ENCODE data around the gene WBP2. TPM values are rescaled to one million over a fixed set of nuclear protein-coding genes. Genes with fewer than 3 reads are reported as not detected.
A peak's percentile ranks its signal among the peaks of the same experiment; 100 is the strongest.
"Not testable (repeated sequence)": the region's sequence is repeated elsewhere in the genome, so short reads cannot be mapped to it uniquely, and the experiment has no call there.

Gene WBP2
- polyA plus RNA-seq, 1 donor, result 64.3 TPM

DNA sequence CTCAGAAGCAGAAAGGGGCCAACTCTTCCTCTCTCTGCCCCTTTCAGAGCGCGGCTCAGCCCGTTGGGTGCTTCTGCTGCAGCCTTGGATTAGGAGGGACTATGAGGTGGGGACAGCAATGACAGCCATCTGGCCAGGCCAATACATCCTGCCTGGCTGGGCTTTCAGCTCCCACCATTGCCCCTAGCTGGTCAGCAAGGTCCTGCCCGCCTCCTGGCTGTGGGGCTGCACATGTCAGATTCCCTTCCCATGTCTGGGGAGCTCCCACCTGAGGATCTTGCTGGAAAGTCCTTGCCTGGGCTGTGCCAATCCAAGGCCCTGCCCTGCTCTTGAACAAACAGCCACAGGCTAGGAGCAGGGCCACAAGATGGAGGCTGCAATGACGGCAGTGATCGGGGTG, 33.3 kb upstream of the WBP2 start:
- DNase-seq, result no peak

DNA sequence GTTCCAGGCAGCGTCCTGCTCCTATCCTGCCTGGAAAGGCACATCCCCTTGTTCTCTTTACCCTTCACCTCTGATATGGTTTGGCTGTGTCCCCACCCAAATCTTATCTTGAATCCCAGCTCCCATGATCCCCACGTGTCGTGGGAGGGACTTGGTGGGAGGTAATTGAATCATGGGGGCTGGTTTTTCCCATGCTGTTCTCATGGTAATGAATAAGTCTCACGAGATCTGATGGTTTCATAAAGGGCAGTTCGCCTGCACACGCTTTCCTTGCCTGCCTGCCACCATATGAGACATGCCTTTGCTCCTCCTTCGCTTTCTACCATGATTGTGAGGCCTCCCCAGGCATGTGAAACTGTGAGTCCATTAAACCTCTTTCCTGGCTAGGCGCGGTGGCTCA, 30.7 kb upstream of the WBP2 start:
- DNase-seq, result not testable (repeated sequence)

DNA sequence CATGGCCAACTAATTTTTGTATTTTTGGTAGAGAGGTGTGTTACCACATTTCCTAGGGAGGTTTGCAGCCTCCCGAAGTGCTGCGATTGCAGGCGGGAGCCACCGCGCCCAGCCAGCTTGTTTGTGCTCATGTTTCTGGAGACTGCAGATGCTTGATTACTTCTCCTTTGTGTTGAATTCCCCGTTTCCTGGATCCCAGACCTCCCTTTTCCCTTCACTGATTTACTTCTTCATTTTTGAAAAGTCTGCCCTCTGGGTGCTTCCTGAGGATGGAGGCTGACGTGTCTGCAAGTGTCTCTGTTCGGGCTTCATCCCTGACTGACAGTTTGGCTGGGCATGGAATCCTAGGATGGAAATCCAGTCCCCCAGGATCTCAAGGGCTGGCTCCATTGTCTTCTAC, 30.3 kb upstream of the WBP2 start:
- no peak for DNase-seq

DNA sequence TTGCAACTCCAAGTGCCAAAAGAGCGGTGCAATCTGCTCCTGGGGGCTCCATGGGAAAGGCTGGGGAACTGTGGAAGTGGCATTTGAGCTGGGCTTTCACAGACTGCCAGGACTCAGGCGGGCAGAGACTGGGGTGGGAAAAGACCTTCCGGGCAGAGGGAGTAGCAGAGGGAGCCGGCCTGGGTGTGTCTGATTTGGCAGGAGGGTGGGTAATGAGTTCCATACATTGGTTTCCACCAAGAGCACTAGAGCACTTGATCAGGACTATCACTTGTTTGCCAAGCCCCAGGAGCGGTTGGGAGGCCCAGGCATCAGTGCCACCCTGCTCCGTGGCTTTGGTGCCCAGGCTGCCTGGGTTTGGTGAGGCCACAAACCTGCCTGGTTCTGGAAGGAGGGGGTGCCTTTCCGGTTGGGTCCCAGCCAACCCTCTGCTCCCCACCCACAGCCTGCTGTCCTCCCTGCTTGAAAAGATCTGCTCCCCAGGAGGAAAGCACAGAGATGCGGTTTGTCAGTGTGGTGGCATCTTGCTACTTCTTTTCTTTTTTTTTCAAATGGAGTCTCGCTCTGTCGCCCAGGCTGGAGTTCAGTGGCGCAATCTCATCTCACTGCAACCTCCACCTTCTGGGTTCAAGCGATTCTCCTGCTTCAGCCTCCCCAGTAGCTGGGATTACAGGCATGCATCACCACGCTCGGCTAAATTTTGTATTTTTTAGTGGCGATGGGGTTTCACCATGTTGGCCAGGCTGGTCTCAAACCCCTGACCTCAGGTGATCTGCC, 26.7 kb upstream of the WBP2 start:
- no peak for DNase-seq

DNA sequence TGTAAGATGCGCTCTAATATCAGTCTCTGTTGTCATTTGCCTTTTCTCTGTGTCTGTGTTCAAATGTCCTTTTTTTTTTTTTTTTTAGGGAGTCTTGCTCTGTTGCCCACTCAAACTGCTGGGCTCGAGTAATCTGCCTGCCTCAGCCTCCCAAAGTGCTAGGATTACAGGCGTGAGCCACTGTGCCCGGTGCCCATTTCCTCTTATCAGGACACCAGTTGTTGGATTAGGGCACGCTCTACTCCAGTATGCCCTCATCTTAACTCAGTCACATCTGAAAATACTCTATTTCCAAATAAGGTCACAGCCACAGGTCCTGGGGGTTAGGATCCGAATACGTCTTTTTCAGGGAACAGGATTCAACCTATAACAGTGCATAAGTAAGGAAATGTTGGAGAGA, 25.1 kb upstream of the WBP2 start:
- DNase-seq, result no peak

DNA sequence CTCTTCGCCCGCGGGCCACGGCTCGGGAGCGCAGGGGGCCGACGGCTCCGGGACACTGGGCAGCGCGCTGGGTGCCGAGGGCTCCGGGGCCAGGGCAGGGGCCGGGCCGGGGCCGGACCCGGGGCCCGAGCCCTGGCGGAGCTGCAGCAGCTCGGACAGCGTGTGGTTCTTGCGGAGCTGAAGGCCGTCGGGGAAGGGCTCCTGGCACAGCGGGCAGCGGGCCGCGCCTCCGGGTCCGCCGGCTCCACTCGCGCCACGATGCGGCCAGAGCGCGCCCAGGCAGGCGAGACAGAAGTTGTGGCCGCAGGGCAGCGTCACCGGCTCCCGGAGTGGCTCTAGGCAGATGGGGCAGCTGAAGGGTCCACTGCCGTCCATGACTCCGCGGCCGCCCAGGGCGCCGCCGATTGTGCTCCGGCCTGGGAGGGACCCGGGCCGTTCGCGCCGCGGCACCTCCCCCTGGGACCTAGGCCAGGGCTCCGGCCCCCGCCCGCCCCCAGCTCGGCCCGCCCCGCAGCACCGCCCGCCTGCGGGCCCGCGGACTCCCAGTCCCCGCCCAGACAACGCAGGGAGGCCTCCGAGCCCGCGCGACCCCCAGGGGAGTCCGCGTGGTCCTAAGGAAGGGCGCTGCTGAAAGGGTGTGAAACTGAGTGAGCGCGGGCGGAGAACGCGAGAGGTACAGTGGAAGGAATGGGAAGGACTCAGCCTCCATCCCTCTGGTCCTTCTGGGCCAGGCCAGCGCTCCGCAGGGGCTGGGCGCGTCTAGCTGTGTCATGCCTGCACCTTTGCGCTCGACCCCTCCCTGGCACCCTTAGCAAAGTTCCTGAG, 23.3 kb upstream of the WBP2 start, which contains the start of gene TRIM47:
TSS of gene TRIM47 (minus strand) at position 408 of the 825 bp plus-strand sequence. CDS start at position 375, 33 bp downstream.
- peak; percentile 81 for DNase-seq

DNA sequence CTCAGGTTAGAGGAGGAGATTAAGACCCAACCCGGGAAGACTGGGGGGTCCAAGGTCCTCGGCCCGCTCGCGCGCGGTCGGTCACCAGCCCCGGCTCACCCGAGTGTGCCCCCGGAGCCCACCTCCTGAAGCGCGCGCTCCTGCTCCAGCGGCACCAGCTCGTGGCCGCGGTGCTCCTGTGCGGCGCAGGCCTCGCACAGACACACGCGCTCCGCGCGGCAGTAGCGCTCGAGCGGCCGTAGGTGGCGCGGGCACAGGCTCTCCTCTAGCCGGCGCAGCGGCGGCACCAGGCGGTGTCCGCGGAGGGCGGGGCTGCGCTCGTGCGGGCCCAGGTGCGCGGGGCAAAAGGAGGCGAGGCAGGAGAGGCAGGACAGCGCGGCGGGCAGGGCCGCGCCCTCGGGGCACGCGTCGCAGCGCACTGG, 22.6 kb upstream of the WBP2 start:
- DNase-seq, result peak; percentile 79

DNA sequence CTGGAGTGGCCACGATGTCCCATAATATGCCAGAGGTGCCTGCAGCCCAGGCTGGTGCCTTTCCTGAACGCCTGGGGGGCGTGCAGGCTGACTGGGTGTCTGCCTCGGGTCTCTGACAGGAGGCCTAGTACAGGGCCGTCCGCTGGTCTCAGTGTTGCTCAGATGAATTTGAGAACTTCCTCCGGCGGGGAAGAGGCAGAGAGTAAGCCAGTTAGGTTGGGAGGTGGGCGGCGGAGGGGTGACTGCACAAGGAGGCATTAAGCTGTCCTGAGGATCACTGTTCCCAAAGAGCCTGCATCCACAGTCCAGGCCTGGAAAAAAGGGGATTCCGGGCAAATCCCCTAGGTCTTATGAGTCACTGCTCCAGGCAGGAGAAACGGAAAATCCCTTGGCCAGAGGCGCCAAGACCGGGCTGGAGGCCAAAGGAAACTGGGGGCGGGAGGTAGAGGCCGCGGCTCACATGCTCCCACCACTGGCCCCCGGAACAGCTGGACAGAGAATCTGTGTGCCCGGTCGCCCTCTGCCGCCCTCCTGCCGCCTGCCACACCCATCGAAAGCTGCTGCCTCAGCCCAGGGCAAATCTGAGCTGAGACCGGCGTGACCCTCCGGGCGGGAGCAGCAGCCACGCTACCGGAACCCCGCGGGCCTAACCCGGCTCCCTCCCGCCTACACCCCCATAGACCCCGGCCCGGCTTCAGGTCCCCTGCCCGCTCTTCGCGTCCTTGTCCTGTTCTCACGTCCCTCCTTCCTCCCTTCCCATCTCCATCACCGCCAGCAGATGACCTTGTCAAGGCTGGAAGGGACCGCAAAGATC, 22.0 kb upstream of the WBP2 start:
- peak; percentile 98 for DNase-seq

DNA sequence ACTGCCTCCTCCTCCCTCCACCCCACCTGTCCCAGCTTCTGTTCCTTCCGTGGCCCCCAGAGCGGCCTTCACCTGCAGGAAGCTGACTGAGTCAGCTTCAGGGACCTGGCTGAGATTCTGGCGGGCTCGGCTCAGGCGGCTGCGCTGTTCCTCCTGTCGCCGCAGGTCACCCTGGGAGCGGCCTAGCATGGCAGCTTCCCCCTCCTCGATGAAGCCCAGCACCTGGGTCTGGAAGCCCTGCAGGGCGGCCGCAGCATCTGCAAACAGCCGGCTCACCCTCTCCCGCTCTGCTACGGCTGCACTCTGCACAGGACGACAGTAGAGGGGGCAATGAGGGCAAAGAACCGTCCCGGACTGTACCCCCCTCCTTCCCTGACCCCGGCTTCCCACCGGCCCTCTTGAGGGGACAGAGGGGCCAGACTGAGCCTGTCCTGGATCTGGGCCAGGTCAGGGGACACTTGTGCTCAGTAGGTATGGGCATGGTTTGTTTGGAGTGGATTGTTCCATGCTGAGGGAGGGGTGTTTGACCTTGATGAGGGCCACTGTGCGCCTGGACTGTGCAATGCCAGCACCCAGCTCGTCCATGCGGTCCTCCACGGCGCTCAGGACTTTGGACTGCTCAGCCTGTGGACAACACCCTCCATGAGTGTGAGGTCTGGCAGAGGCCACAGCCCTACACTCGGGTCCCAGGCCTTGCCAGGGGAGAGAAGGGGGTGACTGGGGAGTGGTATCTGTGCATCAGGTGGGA, 21.2 kb upstream of the WBP2 start:
- DNase-seq, result no peak

DNA sequence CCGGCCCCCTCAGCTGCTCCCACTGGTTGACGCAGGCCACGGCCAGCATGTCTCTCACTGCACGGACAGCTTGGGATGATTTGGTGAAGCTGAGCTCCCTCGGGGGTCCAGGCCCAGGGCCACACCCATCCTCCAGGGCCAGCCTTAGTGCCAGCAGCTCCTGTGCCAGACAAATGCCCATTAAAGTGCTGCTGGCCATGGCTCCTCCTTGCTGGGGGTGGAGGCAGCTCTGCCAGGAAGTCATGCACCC, 20.7 kb upstream of the WBP2 start:
- no peak for DNase-seq

DNA sequence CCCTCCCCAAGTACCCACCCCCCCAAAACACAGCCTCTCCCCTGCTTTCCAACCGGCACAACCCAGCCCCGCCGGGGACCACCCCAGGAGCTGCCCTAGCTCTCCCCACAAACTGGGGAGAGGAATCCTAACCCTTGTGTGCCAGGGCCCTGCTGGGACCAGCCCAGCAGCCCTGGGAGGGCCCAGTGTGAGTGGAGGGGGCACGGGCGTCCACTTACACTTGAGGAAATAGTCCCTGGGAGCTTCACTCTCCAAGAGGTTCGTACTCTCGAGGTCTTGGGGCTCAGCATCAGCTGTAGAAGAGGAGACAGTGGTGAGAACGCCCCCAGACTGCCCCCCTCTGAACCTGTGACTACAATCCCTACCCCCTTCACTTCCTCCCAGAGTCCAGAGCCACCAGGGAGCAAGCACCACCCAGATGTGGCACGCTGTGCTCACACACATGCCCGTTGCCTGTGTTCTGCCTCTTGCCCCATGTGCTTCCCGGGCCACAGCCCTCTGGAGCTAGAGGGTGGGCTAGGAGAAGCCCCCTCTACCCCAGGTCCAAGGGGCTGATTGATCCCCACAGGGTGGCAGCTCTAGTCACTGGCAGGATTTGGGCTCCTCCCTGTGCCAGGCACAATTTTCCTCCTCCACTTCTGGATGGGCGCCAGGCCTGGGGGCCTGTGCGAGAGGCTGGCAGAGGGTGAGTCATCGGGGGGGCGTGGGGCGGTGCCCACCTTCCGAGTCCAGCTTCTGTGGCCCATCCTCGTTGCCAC, 20.2 kb upstream of the WBP2 start:
- DNase-seq, result no peak

DNA sequence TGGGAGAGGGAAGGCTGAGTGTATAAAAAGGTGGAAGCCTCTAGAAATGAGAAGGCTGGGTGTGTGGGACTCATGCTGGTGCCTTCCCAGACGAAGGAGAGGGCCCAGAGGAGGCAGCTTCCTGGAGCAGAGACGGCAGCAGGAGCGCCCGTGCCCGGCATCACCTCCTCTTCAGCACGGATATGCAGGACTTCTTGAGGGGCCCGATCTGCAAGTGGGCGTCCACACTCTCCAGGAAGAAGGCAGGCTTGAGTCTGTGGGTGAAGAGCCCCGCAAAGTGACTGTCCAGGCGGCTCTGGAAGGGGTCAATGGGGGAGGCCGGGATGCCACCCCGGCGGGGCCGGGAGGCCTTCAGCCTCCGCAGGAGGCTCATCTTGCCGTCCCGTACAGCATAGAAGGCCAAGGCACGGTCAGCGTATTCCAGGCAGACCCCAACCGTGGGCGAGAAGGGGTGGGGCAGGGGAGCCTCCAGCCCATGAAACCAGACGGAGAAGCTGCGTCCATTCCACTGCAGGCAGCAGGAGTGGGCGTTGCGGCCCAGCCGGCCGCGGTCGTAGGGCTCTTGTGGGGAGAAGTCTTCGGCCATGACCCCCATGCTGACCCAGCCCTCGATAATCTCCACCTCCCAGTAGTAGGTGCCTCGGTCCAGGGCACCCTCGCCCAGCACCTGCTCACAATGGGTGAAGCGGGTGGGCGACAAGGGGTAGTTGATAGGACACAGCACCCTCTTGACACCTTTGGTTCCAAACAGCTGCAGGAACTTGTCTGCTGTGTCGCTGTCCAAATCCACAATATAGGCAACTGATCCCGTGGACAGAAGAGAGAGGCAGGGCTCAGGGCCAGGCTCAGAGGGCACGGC, 19.4 kb upstream of the WBP2 start:
- no peak for DNase-seq

DNA sequence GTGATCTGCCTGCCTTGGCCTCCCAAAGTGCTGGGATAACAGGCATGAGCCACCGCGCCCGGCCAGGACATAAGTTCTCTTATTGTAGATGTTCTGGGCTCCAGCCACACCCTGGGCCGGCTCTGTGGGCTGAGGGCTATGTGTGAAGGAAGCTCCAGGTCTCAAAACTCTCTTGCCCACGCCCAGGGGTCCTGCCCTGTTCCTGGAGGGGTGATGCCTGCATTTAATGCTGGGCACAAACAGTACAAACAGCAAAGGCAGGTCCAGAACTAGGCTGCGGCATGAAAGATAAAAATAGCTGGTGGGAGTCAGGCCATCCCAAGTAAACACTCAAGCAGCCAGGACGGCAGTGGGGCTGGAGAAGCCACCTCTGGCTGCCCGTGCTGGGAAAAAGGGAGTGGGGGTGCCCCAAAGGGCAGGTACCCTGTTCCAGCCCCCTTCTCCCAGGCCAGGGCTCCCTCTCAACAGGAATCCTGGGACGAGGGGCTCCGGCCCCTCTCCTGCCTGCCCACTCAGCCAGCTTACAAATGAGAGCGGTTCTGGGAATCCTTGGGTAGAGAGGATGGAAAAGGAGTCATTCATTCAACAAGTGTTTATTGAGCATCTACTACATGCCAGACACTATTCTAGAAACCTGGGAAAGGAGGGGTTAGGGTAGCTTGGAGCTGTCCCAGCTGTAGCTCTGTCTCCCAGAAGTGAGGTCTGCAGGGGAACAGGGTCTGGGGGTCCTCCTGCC, 18.6 kb upstream of the WBP2 start:
- no peak for DNase-seq

DNA sequence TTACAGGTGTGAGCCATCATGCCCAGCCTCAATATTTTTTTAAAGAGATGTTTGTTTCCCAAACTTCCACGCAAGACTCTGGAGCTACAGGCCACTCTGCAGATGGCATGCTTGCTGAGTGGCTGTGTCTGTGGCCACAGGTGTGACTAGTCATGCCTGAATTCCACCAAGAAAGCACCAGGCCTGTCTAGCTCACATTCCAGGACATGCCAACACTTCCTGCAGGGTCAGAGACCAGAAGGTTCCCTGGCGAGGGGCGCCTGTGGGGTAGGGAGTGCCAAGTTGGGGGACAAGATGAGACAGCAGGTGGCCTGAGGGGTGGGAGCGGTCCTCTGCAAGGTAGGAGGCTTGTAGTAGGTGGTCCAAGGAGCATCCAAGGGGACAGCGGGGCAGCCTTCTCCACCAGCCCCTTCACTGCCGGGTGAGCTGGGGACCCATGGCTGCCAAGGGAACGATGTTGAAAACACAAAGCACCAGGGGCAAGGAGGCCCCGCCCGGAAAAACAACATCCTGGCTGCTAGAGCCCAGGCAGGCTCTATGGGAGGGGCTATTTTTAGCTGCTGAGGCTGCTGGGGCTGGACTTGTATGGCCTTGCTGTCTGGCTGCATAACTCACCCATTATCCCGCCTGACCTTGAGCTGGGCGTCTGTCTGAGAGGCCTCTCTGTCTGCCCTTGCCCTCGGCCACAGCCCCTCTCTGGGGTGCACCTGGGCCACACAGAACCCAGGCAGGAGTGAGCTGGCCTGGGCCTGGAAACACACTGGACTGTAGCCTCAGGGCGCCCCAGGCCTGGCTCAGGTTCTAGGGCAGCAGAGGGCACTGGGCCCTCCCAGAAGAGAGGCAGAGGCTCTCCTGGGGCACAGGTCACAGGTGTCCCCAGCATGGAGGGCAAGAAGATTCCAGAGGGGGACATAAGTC, 17.6 kb upstream of the WBP2 start:
- DNase-seq, result no peak

DNA sequence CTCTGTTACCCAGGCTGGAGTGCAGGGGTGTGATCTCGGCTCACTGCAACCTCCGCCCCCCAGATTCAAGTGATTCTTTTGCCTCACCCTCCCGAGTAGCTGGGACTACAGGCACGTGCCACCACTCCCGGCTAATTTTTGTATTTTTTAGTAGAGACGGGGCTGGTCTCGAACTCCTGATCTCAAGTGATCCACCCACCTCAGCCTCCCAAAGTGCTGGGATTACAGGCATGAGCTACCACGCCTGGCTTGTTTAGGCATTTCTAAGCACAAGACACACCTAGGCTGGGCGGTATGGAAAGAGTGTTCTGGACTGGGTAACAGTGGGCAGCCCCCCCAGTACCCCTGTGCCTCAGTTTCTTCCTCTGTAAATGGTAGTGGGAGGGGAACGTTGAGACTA, 15.1 kb upstream of the WBP2 start:
- not testable (repeated sequence) for DNase-seq

DNA sequence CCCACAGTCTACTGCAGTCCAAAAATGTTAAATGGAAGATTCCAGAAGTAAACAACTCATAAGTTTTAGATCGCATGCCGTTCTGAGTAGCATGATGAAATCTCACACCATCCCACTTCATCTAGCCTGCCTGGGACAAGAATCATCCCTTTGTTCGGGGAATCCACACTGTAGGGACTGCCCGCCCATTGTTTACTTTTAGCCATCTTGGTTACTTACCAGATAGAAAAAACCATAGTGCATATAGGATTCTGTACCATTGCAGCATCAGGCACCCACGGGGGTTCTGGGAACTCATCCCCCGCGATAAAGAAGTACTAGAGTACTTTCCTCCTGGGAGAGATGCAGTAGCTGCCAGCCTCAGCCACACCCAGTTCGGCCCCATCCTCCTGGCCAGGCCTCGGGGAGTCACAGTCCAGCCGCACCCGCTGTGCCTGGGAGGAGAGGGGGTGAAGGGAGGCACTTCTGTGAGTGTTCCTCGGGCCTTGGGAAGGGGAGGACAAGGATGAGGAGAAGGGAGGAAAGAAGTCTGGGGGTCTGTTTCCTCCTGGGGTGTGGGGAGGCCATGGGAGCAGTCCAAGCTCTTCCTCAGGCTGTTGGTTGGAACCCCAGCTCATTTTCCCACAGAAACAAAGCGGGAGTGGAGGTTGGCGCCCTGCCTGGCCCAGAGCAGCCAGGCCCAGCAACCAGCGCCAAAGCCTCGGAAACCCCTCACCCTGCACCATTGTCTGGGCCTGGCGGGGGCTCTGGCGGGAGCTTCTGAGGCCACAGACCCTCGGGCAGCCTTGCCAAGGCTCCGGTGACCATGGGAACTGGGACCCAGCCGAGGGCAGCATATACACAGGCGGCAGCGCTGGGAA, 14.4 kb upstream of the WBP2 start:
- DNase-seq, result peak; percentile 51

DNA sequence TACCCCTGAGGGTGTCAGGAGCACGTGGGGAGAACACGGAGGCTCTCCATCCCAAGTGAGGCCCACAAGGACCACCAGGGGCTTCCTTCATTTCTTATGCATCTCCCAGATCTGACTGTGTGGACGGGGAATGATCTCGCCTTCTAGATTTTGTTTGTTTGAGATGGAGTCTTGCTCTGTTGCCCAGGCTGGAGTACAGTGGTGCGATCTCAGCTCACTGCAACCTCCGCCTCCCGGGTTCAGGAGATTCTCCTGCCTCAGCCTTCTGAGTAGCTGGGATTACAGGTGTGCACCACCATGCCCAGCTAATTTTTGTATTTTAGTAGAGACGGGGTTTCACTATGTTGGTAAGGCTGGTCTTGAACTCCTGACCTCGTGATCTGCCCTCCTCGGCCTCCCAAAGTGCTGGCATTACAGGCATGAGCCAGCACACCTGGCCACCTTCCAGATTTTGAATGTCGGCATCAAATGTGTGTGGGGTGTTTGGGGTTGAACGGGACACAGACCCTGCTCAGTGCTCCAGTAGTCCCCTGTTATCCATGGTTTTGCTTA, 13.7 kb upstream of the WBP2 start:
- DNase-seq, result not testable (repeated sequence)
